ENCODE measurements around the gene CHRM1. TPM values are rescaled to one million over a fixed set of nuclear protein-coding genes. Genes with fewer than 3 reads are reported as not detected.
"Not testable (repeated sequence)": the region's sequence is repeated elsewhere in the genome, so short reads cannot be mapped to it uniquely, and the experiment has no call there.

Gene CHRM1
- total RNA-seq, 1 experiment from 2014 or later, result not detected

GRCh38 chr11:62865635-62866034 is 55.5 kb downstream of the CHRM1 start:
- intact Hi-C loops (cut with micrococcal nuclease), result no loop called here

GRCh38 chr11:62863687-62864335 is 57.4 kb downstream of the CHRM1 start:
- intact Hi-C loops (cut with micrococcal nuclease), result loop anchor here (2.0 kb wide), 1 partner anchor 135 kb away; the partner anchor contains the start of gene TTC9C
- no peak for TF ChIP-seq CTCF (IDR thresholded peaks at IDR 0.05; ENCODE audit: unreplicated experiment)
- Mint-ChIP-seq H3K4me1 (ENCODE audit: insufficient read depth, unreplicated experiment) (peaks cover 9% of the 10 kb centered on the region), H3K9me3 (ENCODE audit: unreplicated experiment) (no peaks in the 10 kb centered on the region), H3K27me3 (ENCODE audit: insufficient read depth, unreplicated experiment) (no peaks in the 10 kb centered on the region), H3K27ac (ENCODE audit: low read depth, unreplicated experiment) (no peak overlapping the region), H3K36me3 (ENCODE audit: insufficient read depth, unreplicated experiment) (peaks cover 24% of the 10 kb centered on the region), H3K4me3 (ENCODE audit: unreplicated experiment) (no peak overlapping the region)
- no TSS peak for BruUV-seq (replicated peaks)
- ChIA-PET CTCF (interaction anchor here (0.7 to 5.0 kb wide), 18 partner anchors 10 to 275 kb away, joined by 3 to 47 read pairs (median 4); partner anchors contain the start of genes NXF1, SLC3A2 and TTC9C), POLR2A (interaction anchor here (0.6 to 6.0 kb wide), 12 partner anchors 8 to 1377 kb away, joined by 3 to 43 read pairs (median 6); partner anchors contain the start of genes C11orf98, CSKMT, FKBP2 and NXF1)
- DNase-seq (ENCODE audit: unreplicated experiment), result no peak

More at GRCh38 chr11:62865635-62866034, 55.5 kb downstream of the CHRM1 start:
- no peak overlapping the region for H3K4me3 Mint-ChIP-seq (ENCODE audit: unreplicated experiment)
- ChIA-PET POLR2A (interaction anchor here (0.8 to 6.0 kb wide), 8 partner anchors 14 to 303 kb away, joined by 3 to 43 read pairs (median 4); partner anchors contain the start of genes SLC3A2, TMEM179B, WDR74 and ZBTB3), CTCF (interaction anchor here (0.6 to 5.0 kb wide), 9 partner anchors 10 to 184 kb away, joined by 3 to 47 read pairs (median 4); partner anchors contain the start of gene TMEM179B)
- no peaks in the 10 kb centered on the region for H3K9me3 Mint-ChIP-seq (ENCODE audit: unreplicated experiment)
- H3K27me3 Mint-ChIP-seq (ENCODE audit: insufficient read depth, unreplicated experiment), result no peaks in the 10 kb centered on the region
- DNase-seq (ENCODE audit: unreplicated experiment), result no peak
- H3K4me1 Mint-ChIP-seq (ENCODE audit: insufficient read depth, unreplicated experiment), result peaks cover 4% of the 10 kb centered on the region
- peaks cover 26% of the 10 kb centered on the region for H3K36me3 Mint-ChIP-seq (ENCODE audit: insufficient read depth, unreplicated experiment)
- H3K27ac Mint-ChIP-seq (ENCODE audit: low read depth, unreplicated experiment), result no peak overlapping the region
- no peak for TF ChIP-seq CTCF (IDR thresholded peaks at IDR 0.05; ENCODE audit: unreplicated experiment)
- BruUV-seq (replicated peaks), result no TSS peak

- ChIA-PET POLR2A (interaction anchor here (0.9 to 6.0 kb wide), 8 partner anchors 10 to 101 kb away, joined by 3 to 43 read pairs (median 4); partner anchors contain the start of genes POLR2G, SLC3A2, TMEM179B and WDR74), CTCF (interaction anchor here (0.6 to 5.0 kb wide), 17 partner anchors 9 to 262 kb away, joined by 3 to 47 read pairs (median 4); partner anchors contain the start of gene SLC3A2)
- H3K9me3 Mint-ChIP-seq (ENCODE audit: unreplicated experiment); H3K27me3 Mint-ChIP-seq (ENCODE audit: insufficient read depth, unreplicated experiment); DNase-seq (ENCODE audit: unreplicated experiment); BruUV-seq (replicated peaks); H3K4me3 Mint-ChIP-seq (ENCODE audit: unreplicated experiment); H3K27ac Mint-ChIP-seq (ENCODE audit: low read depth, unreplicated experiment): not testable (repeated sequence)
- Mint-ChIP-seq H3K36me3 (ENCODE audit: insufficient read depth, unreplicated experiment) (peaks cover 13% of the 10 kb centered on the region), H3K4me1 (ENCODE audit: insufficient read depth, unreplicated experiment) (peaks cover 23% of the 10 kb centered on the region)
- intact Hi-C loops (cut with micrococcal nuclease), result loop anchor here (1.0 to 2.0 kb wide), 2 partner anchors 75 to 133 kb away; partner anchors contain the start of gene TTC9C
Observed at GRCh38 chr11:62861564-62862192, 59.5 kb downstream of the CHRM1 start.

- BruUV-seq (replicated peaks), result no TSS peak
- CTCF ChIA-PET, result interaction anchor here (0.7 to 5.0 kb wide), 10 partner anchors 11 to 180 kb away, joined by 3 to 47 read pairs (median 6); partner anchors contain the start of gene SLC3A2
- peaks cover 11% of the 10 kb centered on the region for H3K36me3 Mint-ChIP-seq (ENCODE audit: insufficient read depth, unreplicated experiment)
- H3K27ac Mint-ChIP-seq (ENCODE audit: low read depth, unreplicated experiment), result no peak overlapping the region
- intact Hi-C loops (cut with micrococcal nuclease), result no loop called here
- no peaks in the 10 kb centered on the region for H3K9me3 Mint-ChIP-seq (ENCODE audit: unreplicated experiment)
- H3K4me1 Mint-ChIP-seq (ENCODE audit: insufficient read depth, unreplicated experiment), result peaks cover 23% of the 10 kb centered on the region
- no peak for DNase-seq (ENCODE audit: unreplicated experiment)
- no peak overlapping the region for H3K4me3 Mint-ChIP-seq (ENCODE audit: unreplicated experiment)
- no peak for TF ChIP-seq CTCF (IDR thresholded peaks at IDR 0.05; ENCODE audit: unreplicated experiment)
- POLR2A ChIA-PET, result interaction anchor here (0.9 to 6.0 kb wide), 6 partner anchors 9 to 100 kb away, joined by 3 to 43 read pairs (median 4); partner anchors contain the start of genes POLR2G, SLC3A2, TMEM179B and WDR74
- H3K27me3 Mint-ChIP-seq (ENCODE audit: insufficient read depth, unreplicated experiment), result no peaks in the 10 kb centered on the region
Observed at GRCh38 chr11:62860835-62861563, 60.2 kb downstream of the CHRM1 start.

- DNase-seq (ENCODE audit: unreplicated experiment); intact Hi-C loops (cut with micrococcal nuclease); H3K9me3 Mint-ChIP-seq (ENCODE audit: unreplicated experiment); H3K4me3 Mint-ChIP-seq (ENCODE audit: unreplicated experiment); BruUV-seq (replicated peaks); H3K27me3 Mint-ChIP-seq (ENCODE audit: insufficient read depth, unreplicated experiment): not testable (repeated sequence)
- Mint-ChIP-seq H3K27ac (ENCODE audit: low read depth, unreplicated experiment) (peak overlapping the region; percentile 64), H3K36me3 (ENCODE audit: insufficient read depth, unreplicated experiment) (peaks cover 26% of the 10 kb centered on the region), H3K4me1 (ENCODE audit: insufficient read depth, unreplicated experiment) (peaks cover 24% of the 10 kb centered on the region)
- POLR2A ChIA-PET, result interaction anchor here (0.6 kb wide), 1 partner anchor 68 kb away, joined by 3 read pairs; no protein-coding TSS in a partner anchor
- CTCF ChIA-PET, result interaction anchor here (0.5 kb wide), 1 partner anchor 127 kb away, joined by 4 read pairs; no protein-coding TSS in a partner anchor
Observed at GRCh38 chr11:62859281-62859703, 61.9 kb downstream of the CHRM1 start.

Data from MCF 10A (cell line).